Measurements from ENCODE around the gene GSDMA. TPM values are rescaled to one million over a fixed set of nuclear protein-coding genes. Genes with fewer than 3 reads are reported as not detected.

The GSDMA gene
- total RNA-seq, 1 donor from 2014 or later = 0.26 TPM

- peak; percentile 72 for DNase-seq (ENCODE audit: low read depth)
- Histone ChIP-seq H3K4me3 (ENCODE audit: low read depth, low read length) (no peak overlapping the region), H3K27me3 (ENCODE audit: control insufficient read depth, insufficient read depth, low read length) (no peaks in the 10 kb centered on the region), H3K36me3 (ENCODE audit: control insufficient read depth, insufficient read depth, low read length) (peaks cover 15% of the 10 kb centered on the region)
- peak; percentile 92 for TF ChIP-seq CTCF (IDR thresholded peaks at IDR 0.05; ENCODE audit: insufficient read depth, low read length, severe bottlenecking)
- no peak for FAIRE-seq
Observed at GRCh38 chr17:40026816-40027613, 64.2 kb downstream of the GSDMA start.

Other genes with a start within 250 kb of the GSDMA start
- gene MIEN1, start 232.5 kb upstream of the GSDMA start, total RNA-seq = 26.6 and 34.1 TPM in 2 replicates
- gene GRB7, start 225.1 kb upstream of the GSDMA start, total RNA-seq = 9.0 and 14.0 TPM in 2 replicates
- gene IKZF3, start 98.7 kb upstream of the GSDMA start, total RNA-seq = under 0.01 TPM in 1 of 2 replicates, not detected in the other
- gene ZPBP2, start 94.8 kb upstream of the GSDMA start, total RNA-seq = not detected in 2 replicates
- 5.8 and 6.1 TPM in 2 replicates for gene GSDMB, start 44.4 kb upstream of the GSDMA start, total RNA-seq
- 26.6 and 30.7 TPM in 2 replicates for gene ORMDL3, start 35.4 kb upstream of the GSDMA start, total RNA-seq
- gene LRRC3C, start 35.3 kb upstream of the GSDMA start, total RNA-seq = not detected in 2 replicates
- gene PSMD3, start 17.8 kb downstream of the GSDMA start, total RNA-seq = 79.8 and 83.1 TPM in 2 replicates
- gene CSF3, start 52.4 kb downstream of the GSDMA start, total RNA-seq = under 0.01 TPM in 1 of 2 replicates, not detected in the other
- 23.0 and 25.0 TPM in 2 replicates for gene MED24, start 91.4 kb downstream of the GSDMA start, total RNA-seq
- 4.2 and 5.8 TPM in 2 replicates for gene THRA, start 100.0 kb downstream of the GSDMA start, total RNA-seq
- gene NR1D1, start 137.6 kb downstream of the GSDMA start, total RNA-seq = 0.51 and 0.79 TPM in 2 replicates
- gene MSL1, start 159.0 kb downstream of the GSDMA start, total RNA-seq = 27.1 and 32.5 TPM in 2 replicates
- 14.7 and 15.3 TPM in 2 replicates for gene CASC3, start 177.5 kb downstream of the GSDMA start, total RNA-seq
- gene RAPGEFL1, start 214.5 kb downstream of the GSDMA start, total RNA-seq = 11.1 and 30.0 TPM in 2 replicates

Measured in bronchial epithelial cell (primary cell).